TTC549 (cell line): ENCODE results near the gene MRPL53.
"Not testable (repeated sequence)": the region's sequence is repeated elsewhere in the genome, so short reads cannot be mapped to it uniquely, and the experiment has no call there.

Source experiments
- FAIRE-seq: peaks from 2 replicates; lab custom pipeline; 2012; peaks lifted over from hg19 to GRCh38; lab: Jason Lieb, UNC

Gene MRPL53

DNA sequence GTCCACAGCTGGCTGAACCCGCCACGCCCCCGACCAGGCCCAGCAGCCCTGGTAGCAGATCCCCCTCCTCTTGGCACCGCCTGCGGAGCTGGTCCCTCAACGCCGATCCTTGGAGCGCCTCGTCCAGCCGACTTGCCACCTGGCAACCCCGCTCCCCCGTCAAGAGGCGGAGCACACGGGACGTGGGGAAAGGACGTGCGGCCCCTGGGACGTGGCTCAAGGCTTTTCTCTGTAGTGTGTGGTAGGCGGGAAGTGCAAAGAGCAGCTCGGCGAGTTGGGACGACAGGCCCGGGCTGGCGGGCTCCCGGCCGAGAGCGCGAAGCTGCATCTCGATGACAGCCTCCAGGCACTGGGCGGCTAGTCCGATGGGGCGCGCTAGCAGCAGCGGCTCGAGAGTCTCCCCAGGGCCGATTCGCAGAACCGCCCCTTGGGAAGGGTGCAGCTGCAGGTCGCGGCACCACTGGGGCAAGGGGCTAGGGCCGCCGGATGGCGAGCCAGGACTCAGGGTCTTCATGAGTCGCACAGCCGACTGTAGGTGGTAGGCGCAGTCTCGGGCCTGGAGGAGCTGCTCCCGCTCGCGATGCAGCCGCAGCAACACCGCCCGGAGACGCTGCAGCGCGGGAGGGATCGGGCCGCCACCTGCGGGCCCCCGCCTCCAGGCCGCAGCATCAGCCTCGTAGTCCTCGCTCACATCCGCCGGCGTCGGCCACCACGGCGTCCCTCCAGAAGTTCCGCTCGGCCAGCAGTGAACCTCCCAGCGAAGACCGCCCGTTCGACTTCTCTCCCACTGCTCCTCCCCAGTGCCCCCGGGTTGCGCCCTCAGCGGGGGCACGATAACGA lies 9.7 kb upstream of the MRPL53 start:
- FAIRE-seq, result no peak

- FAIRE-seq, result no peak
Observed at GRCh38 chr2:74481431-74481830, 9.0 kb upstream of the MRPL53 start.

- FAIRE-seq, result no peak
Observed at GRCh38 chr2:74474899-74475298, 2.4 kb upstream of the MRPL53 start.

GRCh38 chr2:74474481-74474880 lies 2.0 kb upstream of the MRPL53 start:
- FAIRE-seq, result no peak

GRCh38 chr2:74472945-74473258 lies 422 bp upstream of the MRPL53 start:
- FAIRE-seq, result no peak

GRCh38 chr2:74471332-74472065 lies 981 bp downstream of the MRPL53 start:
- no peak for FAIRE-seq

- FAIRE-seq, result not testable (repeated sequence)
Observed at GRCh38 chr2:74470742-74471141, 1.7 kb downstream of the MRPL53 start.

DNA sequence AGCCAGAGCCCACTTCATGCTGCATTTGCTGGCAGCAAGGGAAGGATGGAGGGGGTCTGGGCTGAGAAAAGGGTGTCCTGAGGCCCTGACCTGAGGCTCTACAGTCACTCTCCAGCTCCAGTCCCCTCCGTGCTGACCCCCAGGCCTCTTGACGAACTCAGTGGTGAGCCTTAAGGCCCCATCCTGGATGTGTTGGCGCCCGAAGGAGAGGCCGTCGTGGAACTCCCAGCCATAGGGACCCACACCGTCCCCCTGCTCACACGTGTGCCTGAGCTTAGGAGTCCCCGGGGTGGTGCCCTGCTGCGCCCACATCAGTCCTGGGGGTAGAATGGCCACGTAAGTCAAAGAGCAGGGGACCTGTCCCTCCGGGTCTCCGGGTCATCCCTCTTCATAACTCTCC lies 8.1 kb downstream of the MRPL53 start:
- FAIRE-seq, result no peak

GRCh38 chr2:74462786-74463105 lies 9.7 kb downstream of the MRPL53 start:
- FAIRE-seq, result no peak

DNA sequence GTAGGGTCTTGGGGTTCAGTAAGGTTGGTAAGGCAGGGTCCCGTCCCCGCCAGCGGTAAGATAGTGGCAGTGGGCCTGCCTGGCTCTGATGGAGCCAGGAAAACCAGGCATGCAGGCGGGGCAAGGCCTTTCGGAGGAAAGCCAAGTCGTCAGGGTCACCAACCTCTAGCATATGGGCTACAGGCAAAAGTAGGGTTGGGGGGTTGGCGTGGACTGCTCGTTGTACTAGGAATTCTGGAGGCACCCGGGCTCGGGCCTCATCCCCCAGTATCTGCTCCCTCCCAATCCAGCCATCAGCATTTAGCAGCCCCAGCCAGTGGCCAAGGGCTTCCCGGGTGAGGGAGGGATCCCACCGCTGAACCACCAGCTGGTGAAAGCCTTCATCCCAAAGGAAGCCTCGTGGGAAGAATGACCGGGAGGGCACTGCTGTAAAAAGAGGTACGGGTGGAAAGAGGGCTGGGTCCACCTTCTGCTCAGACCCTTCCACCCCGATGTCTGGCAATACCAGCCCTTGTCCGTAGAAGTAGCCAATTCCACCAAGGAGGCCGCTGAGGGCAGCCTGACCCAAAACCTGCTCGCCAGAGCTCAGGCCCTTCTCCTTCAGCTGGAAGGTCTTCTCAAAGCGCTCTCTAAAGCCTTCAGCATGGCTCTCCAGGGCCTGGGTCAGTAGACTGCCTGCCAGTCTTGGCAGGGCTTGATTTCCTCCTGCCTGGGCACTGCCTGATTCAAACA lies 10.3 kb downstream of the MRPL53 start:
- FAIRE-seq, result no peak

GRCh38 chr2:74461187-74462053 lies 11.1 kb downstream of the MRPL53 start:
- no peak for FAIRE-seq

DNA sequence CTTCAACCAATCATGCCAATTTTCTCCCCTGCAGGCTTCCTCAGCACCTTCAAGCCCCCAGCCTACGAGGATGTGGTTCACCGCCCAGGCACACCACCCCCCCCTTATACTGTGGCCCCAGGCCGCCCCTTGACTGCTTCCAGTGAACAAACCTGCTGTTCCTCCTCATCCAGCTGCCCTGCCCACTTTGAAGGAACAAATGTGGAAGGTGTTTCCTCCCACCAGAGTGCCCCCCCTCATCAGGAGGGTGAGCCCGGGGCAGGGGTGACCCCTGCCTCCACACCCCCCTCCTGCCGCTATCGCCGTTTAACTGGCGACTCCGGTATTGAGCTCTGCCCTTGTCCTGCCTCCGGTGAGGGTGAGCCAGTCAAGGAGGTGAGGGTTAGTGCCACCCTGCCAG lies 12.3 kb downstream of the MRPL53 start:
- not testable (repeated sequence) for FAIRE-seq

GRCh38 chr2:74459503-74460118 lies 12.9 kb downstream of the MRPL53 start:
- not testable (repeated sequence) for FAIRE-seq

- FAIRE-seq, result no peak
Observed at GRCh38 chr2:74458938-74459363, 13.5 kb downstream of the MRPL53 start.

DNA sequence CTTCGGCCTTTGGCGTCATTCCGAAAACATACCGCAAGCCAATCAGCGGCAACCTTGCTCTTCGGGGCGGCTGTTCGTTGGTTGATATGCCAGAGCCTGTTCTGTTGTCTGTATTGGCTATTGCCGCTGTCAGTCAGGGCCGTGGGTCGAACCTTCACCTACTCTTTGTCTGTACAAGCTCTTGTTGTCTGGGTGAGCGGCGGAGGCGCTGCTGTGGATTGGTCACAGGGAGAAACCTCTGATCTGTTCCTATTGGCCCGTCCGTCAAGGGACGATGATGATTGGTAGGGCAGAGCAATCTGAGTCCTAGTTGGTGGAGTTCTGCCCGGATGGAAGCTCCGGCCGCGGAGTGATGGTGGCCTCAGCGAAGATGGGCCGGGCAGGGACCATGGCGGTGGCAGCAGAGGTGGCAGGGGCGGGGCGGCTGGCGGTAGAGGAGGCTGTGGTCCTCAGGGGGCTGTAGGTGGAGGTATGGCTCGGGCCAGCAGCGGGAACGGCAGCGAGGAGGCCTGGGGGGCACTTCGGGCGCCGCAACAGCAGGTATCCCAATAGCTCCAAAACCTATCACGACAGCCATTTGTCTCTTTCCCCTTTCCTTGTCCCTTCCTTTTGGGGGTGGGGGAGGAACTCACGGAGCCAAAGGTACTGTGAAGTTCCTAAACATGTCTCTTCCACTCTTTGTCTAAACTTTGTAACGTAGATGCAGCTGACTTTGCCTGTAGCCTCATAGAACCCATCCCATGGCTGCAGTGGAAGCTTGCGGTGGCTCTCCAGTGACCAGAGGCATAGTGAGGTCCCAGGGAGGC lies 14.1 kb downstream of the MRPL53 start, which contains the start of gene WBP1:
TSS of gene WBP1 (plus strand) at position 307 of the 806 bp plus-strand sequence. CDS start at position 472, 165 bp downstream.
- FAIRE-seq, result peak; percentile 99

- FAIRE-seq, result no peak
Observed at GRCh38 chr2:74457549-74458131, 14.8 kb downstream of the MRPL53 start.

- FAIRE-seq, result no peak
Observed at GRCh38 chr2:74457129-74457548, 15.3 kb downstream of the MRPL53 start.

GRCh38 chr2:74454654-74455511 lies 17.6 kb downstream of the MRPL53 start, which contains the start of gene INO80B:
TSS of gene INO80B (plus strand) at chr2:74455087. CDS start at chr2:74455117, 30 bp downstream.
- peak; percentile 93 for FAIRE-seq

- FAIRE-seq, result no peak
Observed at GRCh38 chr2:74450570-74451190, 21.8 kb downstream of the MRPL53 start.
